UCSD-AML1 (cell line): ENCODE results near the gene ZFAND2A.
A peak's percentile ranks its signal among the peaks of the same experiment; 100 is the strongest.

Experiments used
- DNase-seq: peaks from one replicate; lab custom pipeline; 2025; ENCODE audit not compliant: unreplicated experiment; lab: John Stamatoyannopoulos, UW

Gene ZFAND2A

DNA sequence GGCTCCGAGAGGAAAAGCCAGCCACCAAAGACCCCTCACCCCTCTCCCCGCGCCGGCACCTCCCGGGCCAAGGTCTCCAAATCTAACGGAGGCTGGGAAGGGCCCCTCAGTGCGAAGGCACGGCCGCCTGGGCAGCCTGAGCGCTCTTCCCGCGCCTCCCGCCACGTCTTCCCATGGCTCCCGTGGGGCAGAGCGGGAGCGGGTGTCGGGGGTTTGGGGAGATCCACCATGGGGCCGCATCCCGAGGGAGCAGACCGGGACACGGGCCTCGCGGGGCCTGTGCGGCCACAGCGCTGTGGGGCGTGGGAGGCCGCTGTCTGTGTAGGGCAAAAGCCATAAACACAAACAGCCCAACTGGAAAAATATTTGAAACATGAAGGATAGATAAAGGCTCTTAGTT lies 49.6 kb downstream of the ZFAND2A start:
- no peak for DNase-seq

DNA sequence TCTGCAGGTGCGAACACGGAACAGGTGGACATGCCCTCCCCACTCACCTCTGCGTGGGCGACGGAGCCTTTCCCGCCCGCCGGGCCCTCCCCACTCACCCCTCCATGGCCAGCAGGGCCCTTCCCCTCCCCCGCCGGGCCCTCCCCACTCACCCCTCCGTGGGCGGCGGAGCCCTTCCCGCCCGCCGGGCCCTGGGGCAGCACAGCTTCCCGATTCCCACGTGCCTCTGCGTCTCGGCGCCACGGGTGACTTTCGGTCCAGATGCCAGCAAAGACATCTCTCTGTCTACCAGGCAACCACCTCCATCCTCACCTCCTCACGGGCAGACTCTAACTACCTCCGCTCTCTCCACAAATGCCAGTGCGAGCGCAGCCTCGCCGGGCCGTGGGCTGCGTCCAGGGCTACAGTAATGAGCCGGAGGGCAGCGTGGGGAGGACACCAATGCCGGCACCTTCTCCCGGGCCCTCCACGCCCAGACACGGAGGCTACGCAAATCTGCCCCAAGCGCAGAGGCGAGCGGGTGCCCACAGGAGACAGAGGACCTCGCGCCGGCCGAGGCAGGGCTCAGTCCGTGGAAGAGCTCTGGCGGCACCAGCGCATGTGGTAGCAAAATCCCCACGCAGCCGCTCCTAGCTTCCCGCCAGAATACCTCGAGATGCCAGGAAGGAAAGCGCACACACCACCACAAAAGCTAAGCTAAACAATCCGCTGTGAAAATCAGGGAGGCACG lies 50.2 kb downstream of the ZFAND2A start:
- DNase-seq = no peak

DNA sequence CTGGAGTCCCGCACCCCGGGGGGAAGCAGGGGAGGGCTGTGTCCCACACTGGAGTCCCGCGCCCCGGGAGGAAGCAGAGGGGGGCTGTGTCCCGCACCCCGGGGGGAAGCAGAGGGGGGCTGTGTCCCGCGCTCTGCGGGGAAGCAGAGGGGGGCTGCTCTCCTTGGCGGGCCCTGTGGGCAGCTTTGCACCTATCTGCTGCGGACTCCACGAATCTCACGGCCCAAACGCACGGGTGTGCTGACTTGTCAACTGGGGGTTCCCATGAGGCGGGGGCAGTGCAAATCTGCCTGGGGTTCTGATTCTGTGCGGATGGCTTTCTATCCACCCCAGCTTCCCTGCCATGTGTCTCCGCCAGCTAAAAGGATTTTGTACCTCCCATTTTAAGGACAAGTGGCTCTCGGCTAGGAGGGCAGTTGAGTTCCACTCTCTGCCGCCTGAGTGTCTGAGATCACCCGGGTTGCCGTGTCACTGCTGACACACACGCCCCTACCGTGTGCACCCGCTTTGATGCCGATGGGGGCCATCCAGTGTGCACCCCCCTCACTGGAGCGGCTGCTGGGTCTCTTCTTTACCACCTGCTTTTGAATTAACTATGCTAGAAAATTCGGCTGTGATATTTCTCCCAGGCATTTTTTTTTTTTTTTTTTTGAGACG lies 51.6 kb downstream of the ZFAND2A start:
- DNase-seq = no peak

DNA sequence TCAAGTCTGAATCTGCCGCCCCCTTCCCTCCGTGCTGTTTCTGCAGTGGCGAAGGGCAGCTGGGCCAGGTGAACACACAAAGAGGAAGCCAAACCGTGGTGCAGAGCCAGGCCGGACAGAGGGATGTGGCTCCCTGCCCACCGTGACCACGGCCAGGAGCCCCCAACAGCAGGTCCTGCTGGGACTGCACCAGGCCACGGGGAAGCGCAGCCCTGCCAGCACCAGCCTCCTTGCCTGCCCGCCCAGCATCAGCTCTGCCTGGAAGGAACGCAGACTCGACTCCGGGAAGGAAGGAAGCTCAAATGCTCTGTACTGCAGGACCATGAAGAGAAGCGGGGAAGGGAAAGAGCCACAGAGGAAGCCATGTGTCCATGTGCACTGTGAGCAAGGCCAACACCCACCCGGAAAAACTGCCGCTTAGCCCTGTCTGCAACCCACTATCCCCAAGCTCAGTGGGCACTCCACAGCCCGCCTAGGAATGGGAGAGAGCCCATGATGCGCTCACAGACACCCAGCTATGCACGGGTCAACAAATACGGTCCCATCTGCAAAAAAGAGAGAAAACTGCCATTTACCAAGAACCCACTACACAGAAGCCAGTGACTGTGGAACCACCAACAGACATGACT lies 53.1 kb downstream of the ZFAND2A start:
- no peak for DNase-seq

DNA sequence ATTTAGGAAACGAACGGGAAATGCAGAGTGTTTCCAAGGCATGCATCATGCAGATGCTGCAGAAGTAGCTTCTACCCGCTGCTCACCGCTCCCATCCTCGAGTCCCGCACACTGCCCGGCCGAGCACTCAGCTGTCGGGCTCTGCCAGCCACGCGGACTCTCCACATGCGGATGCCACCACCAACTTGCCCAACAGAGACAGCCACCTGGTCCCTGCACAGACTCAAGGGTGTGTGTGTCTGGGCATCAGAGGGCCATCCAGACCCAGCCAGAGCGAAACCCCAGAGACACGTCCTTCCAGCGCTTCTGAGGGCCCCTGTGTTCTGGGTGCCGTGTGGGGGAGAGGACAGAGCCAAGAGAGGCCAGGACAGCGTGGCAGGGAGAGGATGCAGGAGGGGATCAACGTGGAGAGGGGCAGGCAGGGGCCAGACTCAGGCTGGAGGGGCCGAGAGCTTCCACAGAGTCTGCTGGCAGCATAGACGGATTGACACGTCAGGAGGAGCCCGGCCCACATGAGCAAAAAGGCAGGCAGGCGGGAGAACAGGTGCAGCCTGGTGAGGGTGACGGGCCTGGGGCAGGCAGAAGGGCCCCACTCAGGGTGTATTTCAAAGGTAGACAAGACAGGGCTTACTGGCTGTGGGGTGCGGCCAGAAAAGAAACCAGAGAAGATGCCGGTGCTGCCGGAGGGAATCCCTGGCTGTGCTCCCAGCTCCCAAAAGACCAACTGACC lies 53.8 kb downstream of the ZFAND2A start:
- no peak for DNase-seq

DNA sequence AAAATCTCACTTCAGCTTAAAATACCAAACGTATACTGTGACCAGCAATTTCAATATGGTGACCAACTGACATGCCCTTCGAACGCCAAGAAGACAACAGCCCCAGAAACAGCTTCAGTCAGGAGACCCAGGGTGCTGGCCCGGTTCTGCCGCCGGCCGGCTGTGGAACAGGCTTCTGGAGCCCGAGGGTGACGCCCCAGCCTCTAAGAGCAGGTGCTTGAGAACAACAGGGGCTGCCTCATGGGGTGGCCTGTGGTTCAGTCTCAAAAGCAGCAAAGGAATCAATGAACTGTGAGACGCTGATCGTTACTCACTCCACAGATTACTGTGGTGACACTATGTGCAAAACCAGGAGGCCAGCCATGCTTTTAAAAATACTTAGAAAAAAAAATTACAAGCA lies 54.8 kb downstream of the ZFAND2A start:
- no peak for DNase-seq

DNA sequence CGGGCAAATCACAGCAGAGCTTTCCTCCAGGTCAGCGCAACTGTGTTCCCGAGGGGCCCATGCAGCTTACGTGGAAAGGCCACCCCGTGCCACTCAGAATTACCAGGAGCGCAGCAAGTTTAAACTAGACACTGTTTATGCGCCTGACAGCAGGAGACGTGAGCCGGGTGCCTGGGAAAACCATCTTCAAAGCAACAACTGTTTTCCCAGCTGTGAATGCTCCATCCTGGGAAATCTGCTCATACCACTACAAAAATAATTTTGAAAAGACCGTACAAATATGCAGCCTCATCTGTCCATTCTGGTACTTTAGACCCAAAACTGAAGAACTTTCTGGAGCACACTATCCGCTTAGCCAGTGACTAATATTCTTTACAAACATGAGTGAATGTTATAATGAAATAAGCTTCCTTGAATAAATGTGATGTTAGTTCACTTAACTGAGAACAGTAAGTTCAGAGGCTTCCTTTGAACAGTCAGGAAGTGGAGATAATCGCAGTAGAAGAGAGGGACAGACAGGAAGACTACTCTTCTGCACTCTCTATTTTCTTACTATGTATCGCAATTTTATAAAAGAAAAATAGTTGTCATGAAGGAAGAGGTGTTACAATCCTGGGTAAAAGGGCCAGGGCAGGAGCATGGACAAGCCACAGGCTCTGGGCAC lies 55.3 kb downstream of the ZFAND2A start:
- no peak for DNase-seq

DNA sequence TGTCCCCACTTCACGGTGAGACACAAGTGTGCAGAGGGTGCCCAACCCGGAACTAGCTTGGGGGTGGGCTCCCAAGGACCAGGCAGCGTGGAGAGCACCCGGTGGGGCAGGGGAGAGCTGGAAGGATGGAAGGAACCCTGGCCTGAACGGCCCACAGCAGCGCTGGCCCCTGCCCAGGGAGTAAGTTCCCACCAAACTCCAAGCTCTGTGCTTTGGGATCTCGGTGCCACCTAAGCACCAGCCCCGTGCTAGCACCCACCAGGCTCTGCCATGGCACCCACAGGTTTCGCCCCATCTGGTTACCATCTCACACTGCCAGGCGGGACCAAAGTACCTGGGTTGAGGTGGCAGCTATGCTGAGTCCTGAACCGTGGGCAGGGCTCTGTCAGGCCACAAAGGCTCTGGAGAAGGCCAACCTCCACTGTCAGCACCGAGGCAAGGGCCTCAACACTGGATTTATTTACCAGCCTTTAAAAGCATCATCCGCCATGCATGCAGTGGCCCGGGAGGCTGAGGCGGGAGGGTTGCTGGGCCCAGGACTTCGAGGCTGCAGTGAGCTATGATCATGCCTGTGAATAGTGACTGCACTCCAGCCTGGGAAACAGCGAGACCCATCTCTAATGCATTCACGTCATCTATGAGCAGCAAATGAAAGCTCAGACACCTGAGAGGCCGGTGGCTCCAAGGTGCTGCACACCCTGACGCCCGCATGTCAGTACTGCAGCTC lies 56.0 kb downstream of the ZFAND2A start:
- DNase-seq = no peak

DNA sequence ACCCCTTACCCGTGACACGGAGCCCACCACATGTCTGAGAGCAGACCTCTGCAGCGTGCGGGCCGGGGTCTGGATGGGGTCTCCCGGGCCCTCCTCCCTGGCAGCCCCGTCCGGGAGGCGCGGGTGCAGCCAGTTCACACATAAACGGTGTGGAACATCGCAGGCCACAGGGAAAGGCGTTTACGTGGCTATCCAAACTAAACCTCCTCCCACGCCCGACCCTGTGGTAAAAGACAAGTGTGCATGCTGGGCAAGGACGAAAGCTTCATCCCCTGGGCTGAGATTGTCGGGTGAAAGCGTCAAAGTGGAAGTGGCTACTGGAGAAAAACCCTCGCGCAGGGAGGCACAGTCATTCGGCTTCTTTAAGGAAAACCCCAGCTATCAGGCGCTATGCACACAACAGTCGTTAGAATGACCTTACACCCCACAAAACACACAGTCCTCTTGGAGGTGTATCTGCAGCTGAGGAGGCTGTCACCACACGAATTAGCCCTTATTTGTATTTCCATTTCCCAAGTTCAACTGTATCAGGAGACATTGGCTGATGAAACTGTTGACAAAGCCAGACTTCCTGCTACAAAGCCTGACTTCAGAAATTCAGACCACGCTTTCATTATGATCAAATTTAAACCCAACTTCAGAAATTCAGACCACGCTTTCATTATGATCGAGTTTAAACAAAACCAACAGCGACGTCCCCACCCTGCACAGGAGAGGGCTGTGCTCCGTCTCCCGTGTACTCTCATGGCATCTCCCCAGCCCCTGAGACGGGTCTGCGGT lies 56.8 kb downstream of the ZFAND2A start:
- peak; percentile 15 for DNase-seq
